Measurements from ENCODE around the gene PCNT. TPM values are rescaled to one million over a fixed set of nuclear protein-coding genes. Genes with fewer than 3 reads are reported as not detected.

Gene PCNT
- total RNA-seq, 4 donors from 2014 or later, result 42.8 to 58.6 (median 45.9) TPM

- H3K27me3 ChIP-seq, result no peaks in the 10 kb centered on the region
- no peaks in the 10 kb centered on the region for H3K9me3 ChIP-seq
- H3K27ac ChIP-seq, result no peak overlapping the region
- TF ChIP-seq POLR2A (IDR thresholded peaks at IDR 0.05) (no peak), EP300 (IDR thresholded peaks at IDR 0.05) (no peak), CTCF (IDR thresholded peaks at IDR 0.05) (no peak)
- H3K36me3 ChIP-seq, result peaks cover 0 to 36% (median 0%) of the 10 kb centered on the region in 3 donors
- no peak overlapping the region for H3K4me3 ChIP-seq
- no peaks in the 10 kb centered on the region for H3K4me1 ChIP-seq
- 60 to 65% methylated on average over 5 of the region's 5 CpGs for WGBS, 2 donors
- no peak for DNase-seq (ENCODE audit: low spot score in 2 of 2)
These were observed 11.0 kb upstream of the PCNT start for GRCh38 chr21:46312949-46313348.

- Histone ChIP-seq H3K4me1 (no peaks in the 10 kb centered on the region), H3K9me3 (no peaks in the 10 kb centered on the region), H3K4me3 (no peak overlapping the region), H3K27me3 (no peaks in the 10 kb centered on the region), H3K36me3 (peaks cover 0 to 26% (median 0%) of the 10 kb centered on the region in 3 donors), H3K27ac (no peak overlapping the region)
- WGBS, 2 donors, result 90 to 95% methylated on average over 15 to 22 of the region's 22 CpGs
- no peak for DNase-seq (ENCODE audit: low spot score in 2 of 2)
- TF ChIP-seq CTCF (IDR thresholded peaks at IDR 0.05) (no peak), EP300 (IDR thresholded peaks at IDR 0.05) (no peak), POLR2A (IDR thresholded peaks at IDR 0.05) (no peak)
These were observed 9.4 kb upstream of the PCNT start for GRCh38 chr21:46314441-46315020.

GRCh38 chr21:46316708-46317324, 7.1 kb upstream of the PCNT start:
- no peak for DNase-seq (ENCODE audit: low spot score in 2 of 2)
- Histone ChIP-seq H3K4me1 (peaks cover 0 to under 1% (median 0%) of the 10 kb centered on the region in 4 donors), H3K36me3 (peaks cover 0 to 16% (median 0%) of the 10 kb centered on the region in 3 donors), H3K27ac (no peak overlapping the region), H3K4me3 (no peak overlapping the region), H3K9me3 (no peaks in the 10 kb centered on the region), H3K27me3 (no peaks in the 10 kb centered on the region)
- TF ChIP-seq CTCF (IDR thresholded peaks at IDR 0.05) (no peak), EP300 (IDR thresholded peaks at IDR 0.05) (no peak), POLR2A (IDR thresholded peaks at IDR 0.05) (no peak)
- 90 to 93% methylated on average over 14 of the region's 14 CpGs for WGBS, 2 donors

- peaks cover 0 to 16% (median 0%) of the 10 kb centered on the region in 3 donors for H3K36me3 ChIP-seq
- no peaks in the 10 kb centered on the region for H3K27me3 ChIP-seq
- TF ChIP-seq CTCF (IDR thresholded peaks at IDR 0.05) (no peak), EP300 (IDR thresholded peaks at IDR 0.05) (no peak), POLR2A (IDR thresholded peaks at IDR 0.05) (no peak)
- peaks cover 0 to 11% (median 6%) of the 10 kb centered on the region in 4 donors for H3K4me1 ChIP-seq
- no peaks in the 10 kb centered on the region for H3K9me3 ChIP-seq
- 76 to 81% methylated on average over 18 to 19 of the region's 20 CpGs for WGBS, 2 donors
- no peak for DNase-seq (ENCODE audit: low spot score in 2 of 2)
- no peak overlapping the region for H3K4me3 ChIP-seq
- H3K27ac ChIP-seq, result no peak overlapping the region
These were observed 6.1 kb upstream of the PCNT start for GRCh38 chr21:46317710-46318463.

- no peaks in the 10 kb centered on the region for H3K9me3 ChIP-seq
- H3K4me3 ChIP-seq, result no peak overlapping the region
- peaks cover 0 to 16% (median 0%) of the 10 kb centered on the region in 3 donors for H3K36me3 ChIP-seq
- 71 to 90% methylated on average over 4 of the region's 4 CpGs for WGBS, 2 donors
- no peak overlapping the region for H3K27ac ChIP-seq
- H3K4me1 ChIP-seq, result peaks cover 0 to 16% (median 9%) of the 10 kb centered on the region in 4 donors
- DNase-seq (ENCODE audit: low spot score in 2 of 2), result no peak
- TF ChIP-seq EP300 (IDR thresholded peaks at IDR 0.05) (no peak), POLR2A (IDR thresholded peaks at IDR 0.05) (no peak), CTCF (IDR thresholded peaks at IDR 0.05) (no peak)
- no peaks in the 10 kb centered on the region for H3K27me3 ChIP-seq
These were observed 5.5 kb upstream of the PCNT start for GRCh38 chr21:46318464-46318845.

Data from tibial nerve (tissue), 4 donors.